ENCODE measurements around the gene CARD11.

CARD11 gene

GRCh38 chr7:3043544-3044371 lies at the start of gene CARD11:
Gene CARD11 (minus strand): TSS chr7:3043867. CDS start chr7:2958506, 85,361 bp downstream.
- no peak for DNase-seq

GRCh38 chr7:3092468-3092867 lies 48.8 kb upstream of the CARD11 start:
- DNase-seq: no peak

GRCh38 chr7:3091631-3092030 lies 48.0 kb upstream of the CARD11 start:
- no peak for DNase-seq

- DNase-seq: no peak
These were observed 45.8 kb upstream of the CARD11 start for GRCh38 chr7:3089493-3089892.

GRCh38 chr7:3087243-3087755 lies 43.6 kb upstream of the CARD11 start:
- DNase-seq: no peak

GRCh38 chr7:3083350-3083749 lies 39.7 kb upstream of the CARD11 start:
- no peak for DNase-seq

- no peak for DNase-seq
These were observed 39.2 kb upstream of the CARD11 start for GRCh38 chr7:3082831-3083230.

GRCh38 chr7:3082386-3082785 lies 38.7 kb upstream of the CARD11 start:
- DNase-seq: no peak

GRCh38 chr7:3080106-3080505 lies 36.4 kb upstream of the CARD11 start:
- DNase-seq: no peak

GRCh38 chr7:3078514-3078913 lies 34.8 kb upstream of the CARD11 start:
- DNase-seq: no peak

- no peak for DNase-seq
These were observed 33.0 kb upstream of the CARD11 start for GRCh38 chr7:3076700-3077099.

GRCh38 chr7:3076163-3076562 lies 32.5 kb upstream of the CARD11 start:
- no peak for DNase-seq

- DNase-seq: no peak
These were observed 31.8 kb upstream of the CARD11 start for GRCh38 chr7:3075441-3075840.

- no peak for DNase-seq
These were observed 30.8 kb upstream of the CARD11 start for GRCh38 chr7:3074459-3074821.

- DNase-seq: no peak
These were observed 30.2 kb upstream of the CARD11 start for GRCh38 chr7:3073763-3074458.

- no peak for DNase-seq
These were observed 27.2 kb upstream of the CARD11 start for GRCh38 chr7:3070908-3071307.

- DNase-seq: no peak
These were observed 26.2 kb upstream of the CARD11 start for GRCh38 chr7:3069771-3070449.

GRCh38 chr7:3068530-3068929 lies 24.9 kb upstream of the CARD11 start:
- DNase-seq: no peak

- no peak for DNase-seq
These were observed 24.1 kb upstream of the CARD11 start for GRCh38 chr7:3067606-3068380.

GRCh38 chr7:3067193-3067592 lies 23.5 kb upstream of the CARD11 start:
- no peak for DNase-seq

GRCh38 chr7:3066506-3066905 lies 22.8 kb upstream of the CARD11 start:
- no peak for DNase-seq

- DNase-seq: no peak
These were observed 22.1 kb upstream of the CARD11 start for GRCh38 chr7:3065724-3066143.

- no peak for DNase-seq
These were observed 20.4 kb upstream of the CARD11 start for GRCh38 chr7:3064067-3064466.
